HCT116 (cell line): ENCODE measurements around the gene KRTAP4-4.
"Not testable (repeated sequence)": the region's sequence is repeated elsewhere in the genome, so short reads cannot be mapped to it uniquely, and the experiment has no call there.

Experiments
- CEBPB ChIP-seq: IDR thresholded peaks from 2 replicates; pipeline ENCODE4 v1.6.1; 2012; ENCODE audit warnings: low read depth
- CTCF ChIP-seq, 3 experiments: fragments of 200-600 bp in 1 of 3; sonication (generic) in 1 of 3; IDR thresholded peaks in 2 of 3; conservative IDR thresholded peaks in 1 of 3; 2 replicates each; pipeline ENCODE4 v1.5.1; 2012 to 2017; ENCODE audit warnings: low read depth in 2 of 3, low read length in 2 of 3, antibody characterized with exemption in 1 of 3, borderline replicate concordance in 1 of 3, control low read depth in 1 of 3, mild to moderate bottlenecking in 1 of 3, mixed read lengths in 1 of 3, mixed run types in 1 of 3, moderate library complexity in 1 of 3; ENCODE audit not compliant: insufficient read depth in 1 of 3
- RAD21 ChIP-seq: IDR thresholded peaks from 2 replicates; pipeline ENCODE4 v1.6.1; 2012; ENCODE audit warnings: low read depth, mild to moderate bottlenecking
- YY1 ChIP-seq: IDR thresholded peaks from 2 replicates; pipeline ENCODE4 v1.6.1; 2011; ENCODE audit warnings: low read length, low read depth, moderate library complexity, mild to moderate bottlenecking; ENCODE audit not compliant: insufficient replicate concordance; ENCODE audit errors: extremely low read depth
- ZNF274 ChIP-seq: fragments of 200-500 bp; sonication (Bioruptor generic); IDR thresholded peaks from 2 replicates; pipeline ENCODE4 v1.6.1; 2014; ENCODE audit warnings: mild to moderate bottlenecking, low read depth, low read length, inconsistent platforms

GRCh38 chr17:41189837-41190318 lies 29.3 kb upstream of the KRTAP4-4 start, which contains the start of gene KRTAP9-1:
- TF ChIP-seq RAD21; CTCF (IDR thresholded peaks at IDR 0.05 in 2 of 3, conservative IDR thresholded peaks at IDR 0.05 in 1 of 3; ENCODE audit: borderline replicate concordance in 1 of 3, insufficient read depth in 1 of 3, low read depth in 2 of 3, low read length in 2 of 3); ZNF274; YY1; CEBPB: not testable (repeated sequence)
